Body of pancreas (tissue), 4 donors: Measurements from ENCODE around the gene LCT. TPM values are rescaled to one million over a fixed set of nuclear protein-coding genes. Genes with fewer than 3 reads are reported as not detected.

ENCODE experiments used
- ATAC-seq: fragments of 150-250 bp; one replicate; pipeline ENCODE4 v1.9.1; 2016
- DNase-seq, 4 donors: peaks; one replicate each; pipeline ENCODE4 v3.0.0-alpha.2; 2019
- H3K27ac ChIP-seq, 4 donors: fragments of 200-600 bp; sonication (generic); 1 replicate in 3 of 4; 2 replicates in 1 of 4; pipeline versions ENCODE4 v1.5.1 to v1.6.1; 2016 to 2019; ENCODE audit warnings: mild to moderate bottlenecking in 1 of 4, mixed read lengths in 1 of 4, moderate library complexity in 1 of 4
- H3K27me3 ChIP-seq, 2 donors: fragments of 200-600 bp; sonication (generic); one replicate each; pipeline ENCODE4 v1.6.0; 2016; ENCODE audit warnings: mild to moderate bottlenecking in 1 of 2
- H3K36me3 ChIP-seq, 2 donors: fragments of 200-600 bp; sonication (generic); replicated peaks in 1 of 2; 2 replicates each; pipeline ENCODE4 v1.5.1; 2016; ENCODE audit warnings: low read depth in 2 of 2; ENCODE audit not compliant: insufficient read depth in 1 of 2
- H3K4me1 ChIP-seq: fragments of 200-600 bp; sonication (generic); one replicate; pipeline ENCODE4 v1.6.0; 2016
- H3K4me3 ChIP-seq, 2 donors: fragments of 200-600 bp; sonication (generic); 1 replicate in 1 of 2; 2 replicates in 1 of 2; pipeline ENCODE4 v1.5.1; 2016 to 2019
- H3K9me3 ChIP-seq, 3 donors: fragments of 200-600 bp; sonication (generic); 1 replicate in 2 of 3; 2 replicates in 1 of 3; pipeline ENCODE4 v1.5.1; 2016
- CTCF ChIP-seq, 7 experiments: fragments of 450-650 bp in 4 of 7; fragments of 200-600 bp in 3 of 7; sonication (generic) in 3 of 7; IDR thresholded peaks; one replicate each; pipeline ENCODE4 v1.5.1; 2016 to 2019; ENCODE audit warnings: antibody characterized with exemption in 7 of 7
- POLR2A ChIP-seq, 3 donors: fragments of 450-650 bp; IDR thresholded peaks; one replicate each; pipeline ENCODE4 v1.6.1; 2016; ENCODE audit warnings: antibody characterized with exemption in 3 of 3, mild to moderate bottlenecking in 2 of 3
- WGBS, 2 donors: methylation state at CpG; one replicate each; pipeline ENCODE4 v1.1.5; 2017; 5-methylcytosine and 5-hydroxymethylcytosine counted together
- intact Hi-C: fragments of 100-400 bp; cut with DNase I; formaldehyde crosslinking; loops from one replicate; pipeline ENCODE4 v1.15.1; 2023
- total RNA-seq, 2 donors: library from RNA; depleted of rRNA; stranded (reverse); fragments of >200 nt; gene quantifications; one replicate each; pipeline ENCODE4 v1.1.0, GENCODE V29; 2016

The LCT gene
- total RNA-seq, 2 donors from 2014 or later: not detected

DNA sequence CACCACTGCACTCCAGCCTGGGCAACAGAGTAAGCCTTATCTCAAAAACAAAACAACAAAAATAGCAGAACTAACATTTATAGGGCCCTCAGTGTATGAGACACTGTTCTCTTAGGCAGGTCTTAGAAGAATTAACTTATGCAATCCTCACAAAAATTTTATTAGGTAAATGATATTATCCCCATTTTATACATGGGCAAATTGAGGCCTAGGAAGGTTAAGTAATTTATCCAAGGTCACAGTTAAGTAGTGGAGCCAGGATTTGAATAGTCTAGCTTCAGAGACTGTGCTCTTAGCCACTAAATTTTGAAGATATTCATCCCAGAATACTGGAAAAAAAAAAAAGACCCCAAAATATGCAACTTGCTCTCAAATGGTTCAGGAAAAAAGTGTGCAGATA is 16.4 kb upstream of the LCT start:
- H3K36me3 ChIP-seq: peaks cover 0 to 8% of the 10 kb centered on the region in 2 donors
- DNase-seq: no peak

DNA sequence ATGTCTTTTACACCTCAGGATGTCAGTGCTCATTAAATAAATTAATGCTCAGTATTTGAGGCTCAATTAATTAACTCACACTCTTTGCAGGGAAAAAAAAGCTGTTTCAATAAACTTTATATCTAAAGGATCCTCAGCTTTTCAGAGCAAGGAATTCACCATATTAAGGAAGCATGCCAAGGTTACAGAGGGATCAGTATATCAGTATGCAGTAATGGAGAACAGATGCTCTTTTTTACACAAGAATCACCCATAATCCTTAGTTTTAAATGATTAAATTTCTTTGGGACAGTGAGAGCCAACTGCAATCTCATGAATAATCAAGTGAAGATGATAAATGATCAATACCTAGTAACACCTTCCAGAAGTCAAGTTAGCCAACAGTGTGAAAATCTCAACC is 14.9 kb upstream of the LCT start:
- intact Hi-C loops: no loop called here
- H3K27ac ChIP-seq: no peak overlapping the region
- no peak overlapping the region for H3K4me3 ChIP-seq
- peaks cover 0 to 2% of the 10 kb centered on the region in 2 donors for H3K36me3 ChIP-seq
- H3K4me1 ChIP-seq: no peaks in the 10 kb centered on the region
- DNase-seq (no peak), ATAC-seq (no peak)
- TF ChIP-seq POLR2A (IDR thresholded peaks at IDR 0.05) (no peak), CTCF (IDR thresholded peaks at IDR 0.05) (no peak)
- H3K27me3 ChIP-seq: no peaks in the 10 kb centered on the region
- H3K9me3 ChIP-seq: no peaks in the 10 kb centered on the region

More for the DNA sequence above, 16.4 kb upstream of the LCT start:
- Histone ChIP-seq H3K9me3 (no peaks in the 10 kb centered on the region), H3K27ac (no peak overlapping the region), H3K27me3 (no peaks in the 10 kb centered on the region), H3K4me3 (no peak overlapping the region), H3K4me1 (no peaks in the 10 kb centered on the region)
- intact Hi-C loops: no loop called here
- ATAC-seq: no peak
- TF ChIP-seq POLR2A (IDR thresholded peaks at IDR 0.05): no peak
- TF ChIP-seq CTCF (IDR thresholded peaks at IDR 0.05): no peak

DNA sequence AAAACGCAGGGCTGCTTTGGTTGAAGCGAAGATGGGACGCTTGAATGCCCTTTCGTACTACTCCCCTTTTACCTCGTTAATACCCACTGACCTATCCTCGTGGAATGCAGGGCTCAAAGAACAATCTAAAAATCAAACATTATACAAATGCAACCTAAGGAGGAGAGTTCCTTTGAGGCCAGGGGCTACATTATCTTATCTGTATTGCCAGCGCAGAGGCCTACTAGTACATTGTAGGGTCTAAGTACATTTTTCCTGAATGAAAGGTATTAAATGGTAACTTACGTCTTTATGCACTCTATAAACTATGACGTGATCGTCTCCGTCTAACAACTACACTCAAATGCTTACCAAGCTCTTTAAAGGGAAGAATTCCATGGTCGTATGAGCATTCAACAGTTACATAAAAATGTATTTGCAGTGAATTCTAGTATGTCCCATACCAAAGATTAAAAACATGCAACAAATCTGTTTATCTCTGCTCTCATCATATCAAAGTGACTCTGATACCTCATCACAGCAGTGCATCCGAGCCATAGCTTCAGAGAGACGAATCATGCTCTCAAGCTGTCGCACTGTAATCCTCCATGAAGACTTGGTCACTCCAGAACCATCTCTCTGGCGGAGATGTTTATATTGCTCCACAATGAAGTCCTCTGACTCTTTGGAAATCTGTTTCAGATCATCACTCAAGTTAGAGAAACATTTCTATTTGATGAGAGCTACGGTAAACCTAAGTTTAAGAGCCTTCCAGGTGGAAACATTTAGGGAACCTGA is 14.1 kb upstream of the LCT start:
- intact Hi-C loops: no loop called here

GRCh38 chr2:135849087-135849486 is 12.1 kb upstream of the LCT start:
- no peak for ATAC-seq
- TF ChIP-seq CTCF (IDR thresholded peaks at IDR 0.05) (no peak), POLR2A (IDR thresholded peaks at IDR 0.05) (no peak)
- DNase-seq: no peak
- H3K4me3 ChIP-seq: no peak overlapping the region
- H3K27ac ChIP-seq: no peak overlapping the region
- WGBS, 2 donors: 97 to 99% methylated on average over 3 of the region's 3 CpGs
- H3K4me1 ChIP-seq: no peaks in the 10 kb centered on the region
- H3K27me3 ChIP-seq: no peaks in the 10 kb centered on the region
- intact Hi-C loops: no loop called here
- peaks cover 0 to 3% of the 10 kb centered on the region in 2 donors for H3K36me3 ChIP-seq
- no peaks in the 10 kb centered on the region for H3K9me3 ChIP-seq

More for the DNA sequence above, 14.1 kb upstream of the LCT start:
- WGBS, 2 donors: 87% methylated on average over 17 of the region's 17 CpGs
- Histone ChIP-seq H3K36me3 (peaks cover 0 to 1% of the 10 kb centered on the region in 2 donors), H3K27me3 (no peaks in the 10 kb centered on the region), H3K4me1 (no peaks in the 10 kb centered on the region), H3K27ac (no peak overlapping the region), H3K4me3 (no peak overlapping the region), H3K9me3 (no peaks in the 10 kb centered on the region)
- TF ChIP-seq CTCF (IDR thresholded peaks at IDR 0.05) (no peak), POLR2A (IDR thresholded peaks at IDR 0.05) (no peak)
- no peak for DNase-seq
- ATAC-seq: no peak

DNA sequence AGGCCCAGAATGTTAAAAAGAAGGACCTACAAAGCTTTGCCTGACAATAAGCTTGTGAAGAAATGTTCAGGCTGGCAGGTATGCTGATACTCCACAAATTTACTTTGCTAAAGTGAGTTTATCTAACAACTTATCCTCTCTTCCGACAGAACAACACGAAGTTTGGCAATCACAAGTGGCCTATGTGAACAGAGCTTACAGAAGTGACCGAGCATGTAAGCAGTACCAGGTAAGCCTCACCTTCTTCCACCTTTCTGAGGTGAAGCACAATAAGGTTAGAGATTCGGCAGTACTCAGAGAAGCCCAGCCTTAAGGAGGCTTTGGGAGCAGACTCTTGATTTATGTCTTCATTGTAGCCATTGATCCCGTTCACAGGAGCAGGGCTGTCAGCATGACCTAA is 9.0 kb upstream of the LCT start:
- Histone ChIP-seq H3K27ac (no peak overlapping the region), H3K36me3 (peaks cover 0 to 1% of the 10 kb centered on the region in 2 donors), H3K27me3 (no peaks in the 10 kb centered on the region), H3K4me3 (no peak overlapping the region), H3K9me3 (no peaks in the 10 kb centered on the region), H3K4me1 (no peaks in the 10 kb centered on the region)
- intact Hi-C loops: no loop called here
- ATAC-seq (no peak), DNase-seq (no peak)
- TF ChIP-seq CTCF (IDR thresholded peaks at IDR 0.05) (no peak), POLR2A (IDR thresholded peaks at IDR 0.05) (no peak)
- WGBS, 2 donors: 83 to 86% methylated on average over 5 of the region's 5 CpGs
